OCI-LY1 (cell line): ENCODE results near the gene HEY2.

Experiments
- CTCF ChIP-seq: fragments of 200-600 bp; sonication (generic), shearing (Covaris generic); IDR thresholded peaks from 2 replicates; pipeline ENCODE4 v1.5.1; 2017; ENCODE audit warnings: mild to moderate bottlenecking, antibody characterized with exemption, low read length, moderate library complexity, mixed read lengths
- EZH2 ChIP-seq: fragments of 200-600 bp; sonication (generic), shearing (Covaris generic); IDR thresholded peaks from 2 replicates; pipeline ENCODE4 v1.8.0; 2017; ENCODE audit warnings: borderline replicate concordance, mixed run types, mild to moderate bottlenecking, antibody characterized with exemption, low read length, moderate library complexity, mixed read lengths

GRCh38 chr6:125753218-125753936, 3.9 kb downstream of the HEY2 start:
- TF ChIP-seq CTCF (peak; percentile 50; the same call in 1 of the 2 replicates), EZH2 (no peak)
